ENCODE data around the gene RSKR. TPM values are rescaled to one million over a fixed set of nuclear protein-coding genes. Genes with fewer than 3 reads are reported as not detected.

RSKR gene
- total and polyA plus RNA-seq, 9 of the 15 experiments (the other 6 are each of a cell fraction or from before 2014, with no cell fraction given), result 1.4 to 42.3 (median 16.2) TPM

- TF ChIP-seq DMBX1 (CRISPR knock-in tag; IDR thresholded peaks at IDR 0.05; ENCODE audit: borderline replicate concordance), result peak; percentile 61; the same call in 1 of the 2 replicates
- peak; percentile 80 for TF ChIP-seq ATF7 (IDR thresholded peaks at IDR 0.05)
- peak; percentile 68; the same call in 1 of the 2 replicates for TF ChIP-seq ZNF407 (IDR thresholded peaks at IDR 0.05; ENCODE audit: low read depth)
- peak; percentile 82 for TF ChIP-seq CCNT2 (IDR thresholded peaks at IDR 0.05; ENCODE audit: borderline replicate concordance, extremely low read depth, insufficient read length, low read depth, low read length)
- TF ChIP-seq ZBTB17 (CRISPR knock-in tag; IDR thresholded peaks at IDR 0.05), result peak; percentile 33; the same call in 1 of the 2 replicates
- peak; percentile 62; the same call in 1 of the 2 replicates for TF ChIP-seq JUND (IDR thresholded peaks at IDR 0.05; ENCODE audit: borderline replicate concordance, low read depth, low read length)
- TF ChIP-seq JUND (tag; IDR thresholded peaks at IDR 0.05; ENCODE audit: borderline replicate concordance, low read depth, low read length), result peak; percentile 65; the same call in 1 of the 3 replicates
- peak; percentile 76; the same call in 1 of the 2 replicates for TF ChIP-seq GTF2F1 (IDR thresholded peaks at IDR 0.05; ENCODE audit: low read depth, low read length)
- no peak for TF ChIP-seq ARID2 (IDR thresholded peaks at IDR 0.05)
- 0 out of 2 replicates have a peak, but pooled peaks have one; percentile 70 for TF ChIP-seq ZNF668 (CRISPR knock-in tag; IDR thresholded peaks at IDR 0.05)
- TF ChIP-seq TRIM28 (IDR thresholded peaks at IDR 0.05), result peak; percentile 38; the same call in 1 of the 2 replicates
- TF ChIP-seq EGR1 (conservative IDR thresholded peaks at IDR 0.05), result peak; percentile 26; the same call in 1 of the 2 replicates
- peak; percentile 72; the same call in 1 of the 2 replicates for TF ChIP-seq HDAC2 (IDR thresholded peaks at IDR 0.05)
- no peak for TF ChIP-seq MLX (CRISPR knock-in tag; conservative IDR thresholded peaks at IDR 0.05)
- no peak for TF ChIP-seq HIVEP1 (CRISPR knock-in tag; IDR thresholded peaks at IDR 0.05)
- TF ChIP-seq RAD51 (IDR thresholded peaks at IDR 0.05; ENCODE audit: borderline replicate concordance, low read depth), result peak; percentile 78
- no peak for TF ChIP-seq NBN (IDR thresholded peaks at IDR 0.05; ENCODE audit: low read depth)
- TF ChIP-seq CREB1 (IDR thresholded peaks at IDR 0.05), result peak; percentile 81
- TF ChIP-seq CREB1 (CRISPR knock-in tag; IDR thresholded peaks at IDR 0.05), result peak; percentile 62; the same call in 1 of the 2 replicates
- TF ChIP-seq PML (IDR thresholded peaks at IDR 0.05; ENCODE audit: low read length), result peak; percentile 51; the same call in 1 of the 2 replicates
These were observed 37.1 kb downstream of the RSKR start, which contains the start of gene ALDOC (continued) for GRCh38 chr17:28576758-28577465.

Measured in K562 (cell line).